Mesenchymal stem cell (in vitro differentiated cells and primary cell): ENCODE data around the gene MEMO1.
"Not testable (repeated sequence)": the region's sequence is repeated elsewhere in the genome, so short reads cannot be mapped to it uniquely, and the experiment has no call there.

Source experiments
- DNase-seq: peaks from one replicate; pipeline ENCODE4 v3.0.0-alpha.2; 2013
- H2AFZ ChIP-seq: one replicate; pipeline ENCODE4 v1.6.1; 2013; ENCODE audit warnings: low read depth, mild to moderate bottlenecking, control low read depth, inconsistent platforms, low read length, moderate library complexity
- H2AK5ac ChIP-seq: 2 replicates; pipeline ENCODE4 v1.6.1; 2013; ENCODE audit warnings: low read length, moderate library complexity, mild to moderate bottlenecking, inconsistent platforms; ENCODE audit not compliant: severe bottlenecking
- H2BK120ac ChIP-seq: one replicate; pipeline ENCODE4 v1.6.1; 2013; ENCODE audit warnings: low read depth, mild to moderate bottlenecking, inconsistent platforms, low read length, moderate library complexity
- H2BK12ac ChIP-seq, 2 experiments: one replicate each; pipeline ENCODE4 v1.6.1; 2013; ENCODE audit warnings: inconsistent platforms in 2 of 2, low read length in 2 of 2, mild to moderate bottlenecking in 2 of 2, moderate library complexity in 2 of 2, control low read depth in 1 of 2
- H2BK15ac ChIP-seq: one replicate; pipeline ENCODE4 v1.6.1; 2013; ENCODE audit warnings: mild to moderate bottlenecking, low read depth, inconsistent platforms; ENCODE audit not compliant: poor library complexity, severe bottlenecking
- H2BK5ac ChIP-seq: 2 replicates; pipeline ENCODE4 v1.6.1; 2013; ENCODE audit warnings: low read depth, mild to moderate bottlenecking, low read length, control low read depth, inconsistent platforms; ENCODE audit not compliant: poor library complexity, severe bottlenecking
- H3K14ac ChIP-seq, 2 experiments: one replicate each; pipeline ENCODE4 v1.6.1; 2013; ENCODE audit warnings: inconsistent platforms in 2 of 2, low read length in 2 of 2, control low read depth in 1 of 2, mild to moderate bottlenecking in 1 of 2, moderate library complexity in 1 of 2
- H3K18ac ChIP-seq, 2 experiments: one replicate each; pipeline ENCODE4 v1.6.1; 2013; ENCODE audit warnings: inconsistent platforms in 2 of 2, low read length in 2 of 2, control low read depth in 1 of 2, low read depth in 1 of 2, mild to moderate bottlenecking in 1 of 2
- H3K23ac ChIP-seq, 2 experiments: one replicate each; pipeline ENCODE4 v1.6.1; 2013; ENCODE audit warnings: inconsistent platforms in 2 of 2, low read length in 2 of 2, mild to moderate bottlenecking in 2 of 2, moderate library complexity in 2 of 2, control low read depth in 1 of 2
- H3K27ac ChIP-seq: 2 replicates; pipeline ENCODE4 v1.5.1; 2013; ENCODE audit warnings: mild to moderate bottlenecking, moderate library complexity, low read length, control low read depth, inconsistent platforms; ENCODE audit not compliant: poor library complexity, severe bottlenecking
- H3K27me3 ChIP-seq, 2 experiments: 2 replicates each; pipeline versions ENCODE4 v1.6.1 to v1.7.0; 2013; ENCODE audit warnings: low read length in 2 of 2, mild to moderate bottlenecking in 2 of 2, moderate library complexity in 2 of 2, control low read depth in 1 of 2, inconsistent platforms in 1 of 2; ENCODE audit not compliant: control insufficient read depth in 1 of 2, insufficient read depth in 1 of 2
- H3K36me3 ChIP-seq, 2 experiments: 2 replicates each; pipeline versions ENCODE4 v1.6.1 to v1.7.0; 2013; ENCODE audit warnings: low read length in 2 of 2, control low read depth in 1 of 2, inconsistent platforms in 1 of 2, low read depth in 1 of 2, mild to moderate bottlenecking in 1 of 2; ENCODE audit not compliant: insufficient read depth in 2 of 2, control insufficient read depth in 1 of 2
- H3K4ac ChIP-seq, 2 experiments: one replicate each; pipeline ENCODE4 v1.6.1; 2013; ENCODE audit warnings: inconsistent platforms in 2 of 2, low read length in 2 of 2, mild to moderate bottlenecking in 2 of 2, moderate library complexity in 2 of 2, control low read depth in 1 of 2, low read depth in 1 of 2
- H3K4me1 ChIP-seq: 2 replicates; pipeline ENCODE4 v1.6.1; 2013; ENCODE audit warnings: low read depth, low read length, control low read depth; ENCODE audit not compliant: control insufficient read depth, insufficient read depth
- H3K4me2 ChIP-seq: 2 replicates; pipeline ENCODE4 v1.6.1; 2013; ENCODE audit warnings: low read length, mild to moderate bottlenecking, inconsistent platforms; ENCODE audit not compliant: poor library complexity, severe bottlenecking
- H3K4me3 ChIP-seq, 2 experiments: 2 replicates each; pipeline versions ENCODE4 v1.5.1 to v1.7.0; 2013; ENCODE audit warnings: low read length in 2 of 2, mild to moderate bottlenecking in 2 of 2, control low read depth in 1 of 2, low read depth in 1 of 2; ENCODE audit not compliant: insufficient read depth in 1 of 2
- H3K79me1 ChIP-seq: replicated peaks from 2 replicates; pipeline ENCODE4 v1.6.1; 2013; ENCODE audit warnings: mild to moderate bottlenecking, control low read depth, low read length, inconsistent platforms; ENCODE audit not compliant: poor library complexity, severe bottlenecking
- H3K9ac ChIP-seq: 2 replicates; pipeline ENCODE4 v1.7.0; 2013; ENCODE audit warnings: mild to moderate bottlenecking, low read length, moderate library complexity
- H3K9me3 ChIP-seq: 2 replicates; pipeline ENCODE4 v1.7.0; 2013; ENCODE audit warnings: mild to moderate bottlenecking, low read length; ENCODE audit not compliant: control insufficient read depth
- H4K8ac ChIP-seq: one replicate; pipeline ENCODE4 v1.6.1; 2013; ENCODE audit warnings: inconsistent platforms, mild to moderate bottlenecking, low read length, moderate library complexity
- H4K91ac ChIP-seq: one replicate; pipeline ENCODE4 v1.6.1; 2013; ENCODE audit warnings: mild to moderate bottlenecking, low read length, inconsistent platforms
- WGBS: methylation state at CpG from one replicate; pipeline ENCODE4 v1.1.7; 2013; ENCODE audit warnings: mixed read lengths; 5-methylcytosine and 5-hydroxymethylcytosine counted together

MEMO1 gene

DNA sequence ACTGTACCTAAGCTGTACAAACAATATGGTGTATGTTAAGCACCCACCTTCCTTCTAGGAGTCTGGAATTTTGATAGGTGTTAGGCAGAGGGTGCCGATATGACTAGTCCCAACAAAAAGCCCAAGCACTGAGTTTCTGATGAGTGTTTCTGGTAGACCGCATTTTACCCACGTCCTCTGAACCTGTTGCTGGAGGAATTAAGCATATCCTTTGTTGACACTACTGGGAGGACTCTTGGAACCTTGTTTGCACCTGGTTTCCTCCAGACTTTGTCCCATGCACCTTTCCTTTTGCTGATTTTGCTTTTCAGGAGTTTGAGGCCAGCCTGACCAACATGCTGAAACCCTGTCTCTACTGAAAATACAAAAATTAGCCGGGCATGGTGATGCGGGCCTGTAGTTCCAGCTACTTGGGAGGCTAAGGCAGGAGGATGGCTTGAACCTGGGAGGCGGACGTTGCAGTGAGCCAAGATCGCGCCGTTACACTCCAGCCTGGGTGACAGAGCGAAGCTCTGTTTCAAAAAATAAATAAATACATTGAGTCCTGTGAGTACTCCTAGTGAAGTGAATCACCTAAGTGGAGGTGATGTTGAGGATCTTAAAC is 41.1 kb upstream of the MEMO1 start:
- Histone ChIP-seq H2BK15ac (no peak overlapping the region), H2BK120ac (no peak overlapping the region), H3K9ac (no peak overlapping the region), H3K9me3 (no peaks in the 10 kb centered on the region), H3K23ac (no peak overlapping the region), H3K4ac (no peak overlapping the region), H3K27ac (no peak overlapping the region), H2BK12ac (no peak overlapping the region), H2AK5ac (no peak overlapping the region), H2BK5ac (no peak overlapping the region), H3K79me1 (no peaks in the 10 kb centered on the region), H4K91ac (no peak overlapping the region), H2AFZ (no peak overlapping the region), H3K27me3 (no peaks in the 10 kb centered on the region), H3K14ac (no peak overlapping the region), H3K4me2 (no peak overlapping the region), H3K18ac (no peak overlapping the region), H3K4me3 (no peak overlapping the region), H3K4me1 (no peaks in the 10 kb centered on the region), H3K36me3 (no peaks in the 10 kb centered on the region), H4K8ac (no peak overlapping the region)
- WGBS, result 98% methylated on average over 11 of the region's 11 CpGs
- no peak for DNase-seq

DNA sequence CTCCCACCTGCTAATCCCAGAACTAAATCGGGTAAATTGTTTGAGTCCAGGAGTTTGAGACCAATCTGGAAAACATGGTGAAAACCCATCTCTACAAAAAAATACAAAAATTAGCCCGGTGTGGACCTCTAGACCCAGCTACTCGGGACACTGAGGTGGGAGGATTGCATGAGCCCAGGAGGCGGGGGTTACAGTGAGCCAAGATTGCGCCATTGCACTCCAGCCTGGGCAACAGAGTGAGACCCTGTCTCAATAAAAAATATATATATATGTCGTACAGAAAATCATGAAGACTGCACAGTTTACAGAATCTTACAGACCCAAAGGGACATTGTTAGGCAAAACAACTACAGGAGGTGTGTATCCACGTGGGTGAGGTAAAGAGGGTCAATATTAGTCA is 32.8 kb upstream of the MEMO1 start:
- Histone ChIP-seq H3K4me1 (peaks cover 2% of the 10 kb centered on the region), H3K4me3 (no peak overlapping the region), H3K4me2 (no peak overlapping the region), H3K27me3 (no peaks in the 10 kb centered on the region), H3K9me3 (no peaks in the 10 kb centered on the region), H2BK5ac (no peak overlapping the region), H3K14ac (no peak overlapping the region), H4K8ac (no peak overlapping the region), H2AFZ (no peak overlapping the region), H2AK5ac (no peak overlapping the region), H3K18ac (no peak overlapping the region), H3K27ac (no peak overlapping the region), H3K4ac (no peak overlapping the region), H4K91ac (no peak overlapping the region), H2BK12ac (no peak overlapping the region), H2BK15ac (no peak overlapping the region), H3K23ac (no peak overlapping the region), H3K79me1 (no peaks in the 10 kb centered on the region), H3K36me3 (no peaks in the 10 kb centered on the region), H2BK120ac (no peak overlapping the region), H3K9ac (no peak overlapping the region)
- 100% methylated on average over 3 of the region's 7 CpGs for WGBS
- DNase-seq, result no peak

DNA sequence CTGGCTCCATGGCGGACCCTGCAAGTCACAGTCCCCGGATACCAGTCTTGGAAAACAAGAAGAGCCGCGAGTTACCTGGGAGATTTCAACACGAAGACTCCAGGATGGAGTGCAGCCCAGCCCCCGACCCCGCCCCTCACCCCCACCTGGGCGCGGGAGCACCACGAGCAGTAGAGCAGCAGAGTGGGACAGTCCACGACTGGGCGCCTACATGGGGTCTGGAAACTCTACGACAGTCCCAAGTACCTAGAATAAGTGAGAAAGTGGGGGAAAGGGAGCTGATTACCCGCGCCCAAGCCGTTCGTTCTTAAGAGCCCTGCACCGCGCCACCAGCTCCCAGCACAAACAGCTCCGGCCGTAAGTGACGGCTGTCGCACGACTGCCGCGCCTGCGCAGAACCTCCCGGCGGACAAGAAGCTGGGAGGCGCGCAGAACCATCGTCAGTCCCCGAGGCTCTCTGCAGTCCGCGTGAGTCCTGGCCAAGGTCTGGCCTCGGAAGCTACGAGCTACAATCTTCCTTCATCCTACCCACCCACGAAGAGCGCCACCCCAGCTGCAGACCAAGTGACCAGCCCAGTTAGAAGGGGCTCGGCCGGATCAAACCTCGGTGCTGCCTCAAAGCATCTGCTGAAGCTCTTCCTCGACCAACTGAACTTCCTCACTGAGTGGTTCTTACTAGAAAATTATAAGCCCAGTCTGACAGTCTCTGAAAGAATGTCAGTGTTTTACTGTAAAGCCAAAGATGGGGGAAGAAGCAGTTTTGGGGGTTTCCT is 28.8 kb upstream of the MEMO1 start, which contains the start of gene DPY30:
TSS of gene DPY30 (minus strand) at position 359 of the 773 bp plus-strand sequence. CDS start at position 10, 349 bp downstream.
- Histone ChIP-seq H3K4ac (peak within 1 kb of the TSS in 1 of 2 experiments; percentile 64), H3K23ac (no peak within 1 kb of the TSS), H3K9me3 (no peaks in the 10 kb centered on the region), H2AK5ac (no peak within 1 kb of the TSS), H3K4me1 (peaks cover 7% of the 10 kb centered on the region), H3K4me2 (peak within 1 kb of the TSS; percentile 94), H3K27ac (peak within 1 kb of the TSS; percentile 86), H3K27me3 (no peaks in the 10 kb centered on the region), H3K18ac (peak within 1 kb of the TSS in 1 of 2 experiments; percentile 83), H2BK120ac (peak within 1 kb of the TSS; percentile 61), H4K91ac (peak within 1 kb of the TSS; percentile 83), H4K8ac (peak within 1 kb of the TSS; percentile 99), H3K4me3 (peak within 1 kb of the TSS; percentile 61 to 96), H3K9ac (peak within 1 kb of the TSS; percentile 95), H3K36me3 (peaks cover 2 to 18% of the 10 kb centered on the region in 2 experiments), H2BK12ac (no peak within 1 kb of the TSS), H2BK15ac (peak within 1 kb of the TSS; percentile 69), H2AFZ (peak within 1 kb of the TSS; percentile 72), H3K79me1 (peaks cover 4% of the 10 kb centered on the region), H2BK5ac (no peak within 1 kb of the TSS), H3K14ac (no peak within 1 kb of the TSS)
- under 1% methylated on average over 36 of the region's 43 CpGs for WGBS
- DNase-seq, result peak; percentile 94

DNA sequence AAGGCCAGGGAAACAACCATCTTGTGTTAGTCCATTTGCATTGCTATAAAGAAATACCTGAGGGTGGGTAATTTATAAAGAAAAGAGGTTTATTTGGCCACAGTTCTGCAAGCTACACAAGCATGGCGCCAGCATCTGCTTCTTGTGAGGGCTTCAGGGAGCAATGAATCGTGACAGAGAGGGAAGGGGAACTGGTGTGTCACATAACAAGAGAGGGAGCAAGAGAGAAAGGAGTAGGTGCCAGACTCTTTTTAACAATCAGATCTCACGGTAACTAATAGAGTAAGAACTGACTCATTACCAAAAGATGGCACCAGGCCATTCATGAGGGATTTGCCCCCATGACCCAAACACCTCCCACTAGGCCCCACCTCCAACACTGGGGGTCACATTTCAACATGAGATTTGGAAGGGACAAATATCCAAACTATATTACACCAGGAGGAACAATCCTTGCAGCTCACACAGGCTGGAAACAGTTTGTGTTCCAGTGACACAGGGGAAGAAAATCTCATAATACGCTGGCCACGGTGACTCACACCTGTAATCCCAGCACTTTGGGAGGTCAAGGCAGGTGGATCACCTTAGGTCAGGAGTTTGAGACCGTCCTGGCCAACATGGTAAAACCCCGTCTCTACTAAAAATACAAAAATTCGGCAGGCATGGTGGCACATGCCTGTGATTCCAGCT is 23.5 kb upstream of the MEMO1 start:
- not testable (repeated sequence) for H2BK12ac ChIP-seq, H3K4me2 ChIP-seq, H2AK5ac ChIP-seq, H2BK120ac ChIP-seq, H3K18ac ChIP-seq, H3K27me3 ChIP-seq, DNase-seq, H3K14ac ChIP-seq, H4K8ac ChIP-seq, H3K4ac ChIP-seq, H2BK5ac ChIP-seq, H3K4me1 ChIP-seq, H3K9me3 ChIP-seq, H3K4me3 ChIP-seq, H4K91ac ChIP-seq, H3K9ac ChIP-seq, H2AFZ ChIP-seq, H3K23ac ChIP-seq, H2BK15ac ChIP-seq, H3K27ac ChIP-seq
- Histone ChIP-seq H3K36me3 (peaks cover 6 to 40% of the 10 kb centered on the region in 2 experiments), H3K79me1 (peaks cover 10% of the 10 kb centered on the region)
- 92% methylated on average over 8 of the region's 8 CpGs for WGBS
